Epithelial cell of esophagus (primary cell): ENCODE results near the gene GRIP1.
"Not testable (repeated sequence)": the region's sequence is repeated elsewhere in the genome, so short reads cannot be mapped to it uniquely, and the experiment has no call there.

Experiments
- DNase-seq: peaks from one replicate; pipeline ENCODE4 v3.0.0; 2010; ENCODE audit warnings: low read depth
- H3K4me3 ChIP-seq: 2 replicates; pipeline ENCODE4 v1.5.1; 2011; ENCODE audit warnings: mild to moderate bottlenecking, low read length, control low read depth
- TF ChIP-seq, protein P1 (sequence below): IDR thresholded peaks from 2 replicates; pipeline ENCODE4 v1.5.1; 2011; ENCODE audit warnings: low read depth, mild to moderate bottlenecking, low read length, control low read depth, inconsistent platforms; ENCODE audit not compliant: insufficient read depth; ENCODE audit errors: missing control alignments

GRIP1 gene

DNA sequence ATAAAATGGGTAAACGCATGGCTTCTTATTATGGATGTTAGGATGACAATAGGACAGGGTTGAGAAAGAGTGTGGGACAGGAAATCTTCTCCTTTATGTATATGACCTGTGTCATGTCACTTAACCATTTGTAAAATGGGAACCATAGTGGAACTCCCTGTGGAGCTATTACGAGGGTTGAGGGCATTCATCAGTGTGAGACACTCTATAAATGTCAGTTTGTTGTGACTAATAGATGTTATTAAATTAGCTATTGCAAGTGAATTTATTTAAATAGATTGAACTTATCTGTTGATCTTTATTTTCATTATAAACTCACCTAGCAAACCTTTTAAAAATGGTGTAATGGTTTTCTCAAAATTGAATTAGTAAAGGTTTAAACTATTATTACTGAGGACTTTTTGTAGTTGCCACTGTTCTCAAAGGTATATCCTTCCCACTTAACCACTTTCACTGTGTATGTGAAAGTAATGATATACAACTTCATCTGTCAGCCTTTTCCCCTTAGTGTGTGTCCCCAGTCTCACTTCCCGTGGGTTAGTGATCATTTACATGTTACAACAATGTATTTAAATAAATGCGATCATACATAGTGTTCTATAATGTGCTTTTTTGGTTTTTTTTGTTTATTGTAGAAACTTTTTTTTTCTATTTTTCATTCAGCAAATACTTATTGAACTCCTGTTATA lies 359.5 kb downstream of the GRIP1 start:
- no peak for DNase-seq
- TF ChIP-seq, protein P1, sequence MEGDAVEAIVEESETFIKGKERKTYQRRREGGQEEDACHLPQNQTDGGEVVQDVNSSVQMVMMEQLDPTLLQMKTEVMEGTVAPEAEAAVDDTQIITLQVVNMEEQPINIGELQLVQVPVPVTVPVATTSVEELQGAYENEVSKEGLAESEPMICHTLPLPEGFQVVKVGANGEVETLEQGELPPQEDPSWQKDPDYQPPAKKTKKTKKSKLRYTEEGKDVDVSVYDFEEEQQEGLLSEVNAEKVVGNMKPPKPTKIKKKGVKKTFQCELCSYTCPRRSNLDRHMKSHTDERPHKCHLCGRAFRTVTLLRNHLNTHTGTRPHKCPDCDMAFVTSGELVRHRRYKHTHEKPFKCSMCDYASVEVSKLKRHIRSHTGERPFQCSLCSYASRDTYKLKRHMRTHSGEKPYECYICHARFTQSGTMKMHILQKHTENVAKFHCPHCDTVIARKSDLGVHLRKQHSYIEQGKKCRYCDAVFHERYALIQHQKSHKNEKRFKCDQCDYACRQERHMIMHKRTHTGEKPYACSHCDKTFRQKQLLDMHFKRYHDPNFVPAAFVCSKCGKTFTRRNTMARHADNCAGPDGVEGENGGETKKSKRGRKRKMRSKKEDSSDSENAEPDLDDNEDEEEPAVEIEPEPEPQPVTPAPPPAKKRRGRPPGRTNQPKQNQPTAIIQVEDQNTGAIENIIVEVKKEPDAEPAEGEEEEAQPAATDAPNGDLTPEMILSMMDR = no peak
- H3K4me3 ChIP-seq = no peak overlapping the region

DNA sequence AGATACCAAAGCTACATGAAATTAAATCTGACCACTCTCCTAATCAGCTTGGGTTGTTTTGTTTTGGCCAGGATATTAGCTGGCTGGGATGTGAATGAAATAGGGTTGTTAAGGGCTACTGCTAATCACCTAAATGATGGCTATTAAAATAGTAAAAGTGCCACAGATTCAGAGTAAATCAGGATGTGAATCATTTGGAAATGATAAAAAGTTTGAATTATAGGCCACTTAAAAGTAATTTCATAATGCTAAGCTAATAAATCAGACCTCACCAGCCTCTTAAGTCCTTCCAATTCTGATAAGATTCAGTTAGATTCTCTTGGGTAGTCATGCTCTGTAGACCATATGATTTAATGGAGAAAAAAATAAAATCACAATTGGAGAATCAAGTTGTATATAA lies 364.6 kb downstream of the GRIP1 start:
- no peak overlapping the region for H3K4me3 ChIP-seq
- DNase-seq = no peak
- TF ChIP-seq, protein P1 = no peak

DNA sequence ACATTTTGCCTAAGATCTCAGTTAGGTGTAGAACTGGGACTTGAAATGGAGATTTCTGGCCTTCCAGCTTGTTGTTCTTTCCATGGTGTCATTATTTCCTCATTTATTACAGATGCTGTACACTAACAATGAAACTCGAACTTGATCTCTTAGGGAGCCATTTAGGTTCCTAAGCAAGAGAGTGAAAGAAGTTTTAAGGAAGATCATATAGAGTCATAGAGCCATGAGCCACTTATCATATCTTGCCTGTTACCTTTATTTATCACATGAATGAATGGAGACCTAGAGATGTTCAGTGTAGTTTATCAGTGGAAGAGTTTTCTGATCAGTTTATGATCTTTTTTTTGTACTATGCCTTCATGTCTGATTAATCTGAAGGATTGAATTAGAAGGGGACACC lies 366.7 kb downstream of the GRIP1 start:
- TF ChIP-seq, protein P1 = no peak
- no peak overlapping the region for H3K4me3 ChIP-seq
- DNase-seq = no peak

DNA sequence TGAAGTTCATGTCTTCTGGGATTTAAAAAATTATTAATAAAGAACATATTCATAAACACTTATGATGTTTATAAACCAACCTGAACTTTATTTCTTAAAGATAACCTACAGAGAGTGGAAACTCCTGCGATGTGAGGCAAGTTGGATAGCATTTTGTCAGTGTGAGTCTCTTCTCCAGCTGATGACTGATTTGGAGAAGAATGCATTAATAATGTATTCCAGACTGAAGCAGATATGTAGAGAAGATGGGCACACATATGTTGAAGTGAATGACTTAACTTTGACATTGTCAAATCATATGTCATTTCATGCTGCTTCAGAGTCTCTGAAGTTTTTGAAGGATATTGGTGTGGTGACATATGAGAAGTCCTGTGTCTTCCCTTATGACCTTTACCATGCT lies 369.3 kb downstream of the GRIP1 start:
- no peak for DNase-seq
- no peak overlapping the region for H3K4me3 ChIP-seq
- TF ChIP-seq, protein P1 = no peak

DNA sequence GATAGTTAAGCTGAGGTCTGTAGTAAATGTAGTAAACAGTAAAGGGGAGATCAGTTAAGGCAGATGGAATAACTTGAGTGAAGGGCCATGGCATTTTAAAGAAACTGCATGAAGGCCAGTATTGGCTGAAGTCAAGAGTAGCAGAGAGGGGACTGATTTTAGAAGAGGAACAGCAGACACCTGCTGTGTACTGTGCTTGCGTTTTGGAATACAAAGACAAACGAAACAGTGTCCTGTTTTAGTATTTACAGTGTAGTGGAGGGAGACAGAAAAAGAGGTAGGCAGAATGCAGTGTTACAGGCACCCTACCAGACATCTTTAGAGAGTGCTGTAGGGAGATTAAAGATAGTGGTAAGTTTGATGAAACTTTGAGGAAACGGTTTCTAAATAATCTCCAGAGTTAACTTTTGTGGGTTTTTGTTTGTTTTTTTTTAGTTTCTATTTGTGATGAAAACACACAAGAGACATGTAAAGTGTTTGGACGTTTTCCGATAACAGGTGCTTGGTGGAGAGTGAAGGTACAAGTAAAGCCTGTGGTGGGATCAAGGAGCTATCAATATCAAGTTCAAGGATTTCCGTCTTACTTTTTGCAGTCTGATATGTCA lies 374.5 kb downstream of the GRIP1 start:
- no peak for DNase-seq
- no peak overlapping the region for H3K4me3 ChIP-seq
- TF ChIP-seq, protein P1 = no peak

DNA sequence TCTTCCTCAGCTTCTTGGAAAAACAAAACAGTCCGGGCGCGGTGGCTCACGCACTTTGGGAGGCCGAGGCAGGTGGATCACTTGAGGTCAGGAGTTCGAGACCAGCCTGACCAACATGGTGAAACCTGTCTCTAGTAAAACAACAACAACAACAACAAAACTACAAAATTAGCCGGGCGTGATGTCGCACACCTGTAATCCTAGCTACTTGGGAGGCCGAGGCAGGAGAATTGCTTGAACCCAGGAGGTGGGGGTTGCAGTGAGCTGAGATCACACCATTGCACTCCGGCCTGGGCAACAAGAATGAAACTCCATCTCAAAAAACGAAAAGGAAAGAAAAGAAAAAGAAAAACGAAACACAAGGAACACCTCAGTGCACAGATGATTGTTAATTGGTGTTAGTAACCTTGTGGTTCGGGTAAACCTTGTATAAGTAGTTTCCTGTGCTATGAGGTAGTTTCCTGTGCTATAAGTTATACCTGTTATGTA lies 375.5 kb downstream of the GRIP1 start:
- DNase-seq, H3K4me3 ChIP-seq: not testable (repeated sequence)

DNA sequence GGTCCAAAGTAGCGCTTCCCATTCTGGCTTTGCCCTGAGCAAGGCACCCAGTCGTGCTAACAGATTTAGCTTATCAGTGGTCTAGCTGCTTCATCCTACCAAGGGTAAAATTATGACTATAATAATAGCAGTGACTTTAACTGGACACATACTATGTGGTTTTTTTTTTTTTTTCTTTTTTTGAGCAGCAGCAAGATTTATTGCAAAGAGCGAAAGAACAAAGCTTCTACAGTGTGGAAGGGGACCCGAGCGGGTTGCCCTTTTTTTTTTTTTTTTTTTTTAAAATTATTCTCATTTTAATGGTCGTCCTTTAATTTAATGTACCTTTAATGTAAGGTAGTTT lies 376.1 kb downstream of the GRIP1 start:
- TF ChIP-seq, protein P1 = no peak
- DNase-seq = no peak
- peak overlapping the region; percentile 80 for H3K4me3 ChIP-seq
